Retina (tissue), 1 donor: ENCODE data around the gene HORMAD1.
"Not testable (repeated sequence)": the region's sequence is repeated elsewhere in the genome, so short reads cannot be mapped to it uniquely, and the experiment has no call there.

Experiments used
- DNase-seq: peaks from one replicate; pipeline ENCODE4 v3.0.0-alpha.2; 2016

Gene HORMAD1, protein sequence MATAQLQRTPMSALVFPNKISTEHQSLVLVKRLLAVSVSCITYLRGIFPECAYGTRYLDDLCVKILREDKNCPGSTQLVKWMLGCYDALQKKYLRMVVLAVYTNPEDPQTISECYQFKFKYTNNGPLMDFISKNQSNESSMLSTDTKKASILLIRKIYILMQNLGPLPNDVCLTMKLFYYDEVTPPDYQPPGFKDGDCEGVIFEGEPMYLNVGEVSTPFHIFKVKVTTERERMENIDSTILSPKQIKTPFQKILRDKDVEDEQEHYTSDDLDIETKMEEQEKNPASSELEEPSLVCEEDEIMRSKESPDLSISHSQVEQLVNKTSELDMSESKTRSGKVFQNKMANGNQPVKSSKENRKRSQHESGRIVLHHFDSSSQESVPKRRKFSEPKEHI

GRCh38 chr1:150720703-150721102 lies at the start of gene HORMAD1:
Gene HORMAD1, minus strand, starts transcription at chr1:150720895. Its CDS starts 1,390 bp downstream, at chr1:150719505.
- DNase-seq = no peak

GRCh38 chr1:150767704-150768103 lies 47.0 kb upstream of the HORMAD1 start:
- DNase-seq = not testable (repeated sequence)

GRCh38 chr1:150765977-150766301 lies 45.2 kb upstream of the HORMAD1 start:
- not testable (repeated sequence) for DNase-seq

DNA sequence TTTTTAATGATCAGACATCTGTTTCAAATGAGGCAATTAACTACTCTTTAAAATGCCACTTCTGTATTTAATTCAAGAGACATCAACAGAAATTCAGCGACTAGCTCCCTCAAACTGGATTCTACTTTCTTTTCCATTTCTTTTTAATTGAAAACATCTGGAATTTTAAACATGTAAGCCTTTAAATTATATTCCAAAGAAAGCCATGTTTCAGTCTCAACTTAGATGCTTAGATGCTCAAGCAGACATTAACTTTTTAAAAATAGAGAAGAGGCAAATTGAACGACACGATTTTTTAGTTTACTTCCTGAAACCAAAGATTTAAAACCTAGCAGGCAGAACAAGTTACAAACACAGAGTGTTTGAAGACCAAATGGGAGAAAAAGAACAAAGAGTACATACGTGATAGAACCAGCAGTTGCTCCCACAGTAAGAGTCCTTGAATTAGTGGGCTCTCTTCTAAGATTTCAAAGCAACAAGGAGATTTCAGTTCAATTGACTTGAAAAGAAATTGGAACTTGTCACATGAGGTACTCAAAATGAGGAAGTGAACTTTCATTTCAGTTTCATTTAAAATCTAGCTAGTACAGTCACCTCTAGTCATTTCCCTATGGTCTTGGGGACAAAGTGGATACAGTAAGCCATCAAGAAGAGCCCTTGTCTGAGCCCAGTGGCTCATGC lies 44.7 kb upstream of the HORMAD1 start, which contains the start of gene CTSS:
Gene CTSS (minus strand): TSS at position 483 of the 681 bp plus-strand sequence. CDS start 1,015 bp downstream, outside the sequence.
- no peak for DNase-seq

GRCh38 chr1:150764617-150765101 lies 44.0 kb upstream of the HORMAD1 start:
- no peak for DNase-seq

DNA sequence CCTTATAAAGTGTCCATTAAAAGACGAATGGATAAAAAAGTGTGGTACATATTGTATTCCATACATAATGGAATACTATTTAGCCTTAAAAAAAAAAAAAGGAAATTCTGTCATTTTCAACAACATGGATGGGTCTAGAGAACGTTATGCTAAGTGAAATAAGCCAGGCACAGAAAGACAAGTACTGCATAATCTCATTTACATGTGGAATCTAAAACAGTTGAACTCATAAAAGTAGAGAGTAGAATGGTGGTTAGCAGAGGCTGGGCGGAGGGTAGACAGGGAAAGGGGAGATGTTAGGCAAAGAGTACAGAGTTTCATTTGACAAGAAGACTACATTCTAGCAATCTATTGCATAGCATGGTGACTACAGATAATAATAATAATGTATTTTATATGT lies 42.3 kb upstream of the HORMAD1 start:
- DNase-seq = no peak

DNA sequence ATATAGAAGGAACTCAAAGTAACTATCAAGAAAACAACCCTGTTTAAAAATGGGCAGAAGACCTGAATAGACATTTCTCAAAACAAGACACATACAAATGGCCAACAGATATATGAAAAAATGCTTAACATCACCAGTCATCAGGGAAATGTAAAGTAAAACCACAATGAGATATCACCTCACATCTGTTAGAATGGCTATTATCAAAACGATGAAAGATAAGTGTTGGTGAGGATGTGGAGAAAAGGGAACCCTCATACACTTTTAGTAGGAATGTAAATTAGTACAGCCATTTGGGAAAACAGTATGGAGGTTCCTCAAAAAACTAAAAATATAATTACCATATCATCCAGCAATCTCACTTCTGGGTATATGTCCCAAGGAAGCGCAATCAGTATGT lies 41.9 kb upstream of the HORMAD1 start:
- no peak for DNase-seq

DNA sequence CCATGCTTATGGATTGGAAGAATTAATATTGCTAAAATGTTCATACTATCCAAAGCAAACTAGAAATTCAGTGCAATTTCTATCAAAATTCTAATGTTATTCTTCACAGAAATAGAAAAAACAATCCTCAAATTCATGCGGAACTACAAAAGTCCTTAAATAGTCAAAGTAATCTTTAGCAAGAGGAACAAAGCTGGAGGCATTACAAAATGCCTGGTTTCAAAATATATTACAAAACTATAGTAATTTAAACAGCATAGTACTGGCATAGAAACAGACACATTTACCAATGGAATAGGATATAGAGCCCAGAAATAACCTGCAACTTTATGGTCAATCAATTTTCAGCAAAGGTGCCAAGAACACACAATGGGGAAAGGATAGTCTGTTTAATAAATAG lies 41.1 kb upstream of the HORMAD1 start:
- no peak for DNase-seq

DNA sequence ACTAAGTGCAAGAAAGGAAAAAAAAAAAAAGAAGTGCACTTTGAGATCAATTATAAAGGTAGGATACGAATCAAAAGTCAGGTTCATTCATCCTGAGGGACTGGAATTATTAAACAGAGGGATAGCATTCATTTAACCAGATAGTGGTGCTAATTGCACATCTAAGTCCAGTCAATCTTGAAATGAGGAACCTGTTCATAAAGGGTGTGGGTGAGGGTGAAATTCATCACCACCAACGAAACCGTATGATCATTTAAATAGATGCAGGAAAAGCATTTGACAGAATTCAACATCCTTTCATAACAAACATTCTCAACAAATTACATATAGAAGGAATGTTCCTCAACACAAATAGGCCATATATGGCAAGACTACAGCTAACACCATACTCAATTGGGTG lies 39.3 kb upstream of the HORMAD1 start:
- DNase-seq = no peak

- no peak for DNase-seq
Observed at GRCh38 chr1:150753416-150753815, 32.7 kb upstream of the HORMAD1 start.

GRCh38 chr1:150751443-150751842 lies 30.7 kb upstream of the HORMAD1 start:
- DNase-seq = no peak

GRCh38 chr1:150749720-150750311 lies 29.1 kb upstream of the HORMAD1 start:
- DNase-seq = no peak

GRCh38 chr1:150748878-150749719 lies 28.4 kb upstream of the HORMAD1 start:
- DNase-seq = no peak

GRCh38 chr1:150730130-150730721 lies 9.5 kb upstream of the HORMAD1 start:
- no peak for DNase-seq

GRCh38 chr1:150724336-150724735 lies 3.6 kb upstream of the HORMAD1 start:
- DNase-seq = no peak

DNA sequence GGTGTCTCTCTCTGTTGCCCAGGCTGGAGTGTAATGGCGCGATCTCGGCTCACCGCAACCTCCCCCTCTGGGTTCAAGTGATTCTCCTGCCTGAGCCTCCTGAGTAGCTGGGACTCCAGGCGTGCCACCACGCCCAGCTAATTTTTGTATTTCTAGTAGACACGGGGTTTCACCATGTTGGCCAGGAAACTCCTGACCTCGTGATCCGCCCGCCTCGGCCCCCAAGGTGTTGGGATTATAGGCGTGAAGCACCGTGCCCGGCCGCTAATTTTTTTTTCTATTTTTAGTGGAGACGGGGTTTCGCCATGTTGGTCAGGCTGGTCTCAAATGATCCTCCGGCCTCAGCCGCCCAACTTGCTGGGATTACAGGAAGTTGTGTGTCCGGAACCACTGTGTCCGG lies 597 bp downstream of the HORMAD1 start:
- no peak for DNase-seq

DNA sequence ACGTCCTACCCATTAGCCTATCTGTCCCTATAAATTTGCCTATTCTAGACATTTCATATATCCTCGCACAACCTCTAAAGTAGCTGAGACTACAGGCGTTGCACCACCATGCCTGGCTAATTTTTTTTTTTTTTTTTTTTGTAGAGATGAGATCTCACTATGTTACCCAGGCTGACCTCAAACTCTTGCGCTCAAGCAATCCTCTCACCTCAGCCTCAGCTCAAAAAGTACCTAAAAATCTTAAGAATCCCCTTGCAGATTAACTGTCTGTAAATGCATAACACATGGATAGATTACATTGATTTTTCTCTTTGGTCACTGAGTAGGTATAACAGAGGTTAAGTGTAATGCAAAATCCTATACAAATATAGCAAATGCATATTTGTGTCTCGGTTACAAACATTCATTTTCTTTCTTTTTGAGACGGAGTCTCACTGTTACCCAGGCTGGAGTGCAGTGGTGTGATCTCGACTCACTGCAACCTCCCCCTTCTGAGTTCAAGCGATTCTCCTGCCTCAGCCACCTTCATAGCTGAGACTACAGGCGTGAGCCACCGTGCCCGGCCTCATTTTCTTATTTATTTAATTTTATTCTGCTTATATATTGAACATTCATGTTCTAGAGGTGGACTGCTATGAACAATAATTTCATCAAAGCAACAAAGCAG lies 2.3 kb downstream of the HORMAD1 start:
- no peak for DNase-seq

DNA sequence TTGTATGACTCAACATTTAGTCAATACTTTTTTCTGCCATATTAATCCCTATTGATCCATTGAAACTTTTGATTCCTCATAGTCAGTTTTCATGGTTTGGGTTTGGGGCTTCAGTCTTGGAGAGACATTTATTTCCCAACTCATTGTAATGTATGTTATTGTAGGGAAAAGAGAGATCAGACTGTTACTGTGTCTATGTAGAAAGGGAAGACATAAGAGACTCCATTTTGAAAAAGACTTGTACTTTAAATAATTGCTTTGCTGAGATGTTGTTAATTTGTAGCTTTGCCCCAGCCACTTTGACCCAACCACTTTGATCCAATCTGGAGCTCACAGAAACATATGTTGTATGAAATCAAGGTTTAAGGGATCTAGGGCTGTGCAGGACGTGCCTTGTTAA lies 11.7 kb downstream of the HORMAD1 start:
- DNase-seq = not testable (repeated sequence)

GRCh38 chr1:150708595-150708994 lies 12.1 kb downstream of the HORMAD1 start:
- no peak for DNase-seq

- DNase-seq = no peak
Observed at GRCh38 chr1:150706091-150706490, 14.6 kb downstream of the HORMAD1 start.

- no peak for DNase-seq
Observed at GRCh38 chr1:150703427-150703826, 17.3 kb downstream of the HORMAD1 start.
